DND-41 (cell line): ENCODE data around the gene HDAC7.

Experiments
- EZH2 ChIP-seq: IDR thresholded peaks from 3 replicates; pipeline ENCODE4 v1.6.1; 2012; ENCODE audit warnings: borderline replicate concordance, low read depth, mild to moderate bottlenecking, moderate library complexity, low read length, inconsistent platforms; ENCODE audit not compliant: severe bottlenecking
- TF ChIP-seq, protein P1 (sequence below): IDR thresholded peaks from 2 replicates; pipeline ENCODE4 v1.5.1; 2012; ENCODE audit warnings: borderline replicate concordance, low read length, moderate library complexity, mild to moderate bottlenecking; ENCODE audit not compliant: poor library complexity, severe bottlenecking; ENCODE audit errors: extremely low read depth

GRCh38 chr12:47820631-47821345 lies 1.1 kb upstream of the HDAC7 start:
- TF ChIP-seq, protein P1, sequence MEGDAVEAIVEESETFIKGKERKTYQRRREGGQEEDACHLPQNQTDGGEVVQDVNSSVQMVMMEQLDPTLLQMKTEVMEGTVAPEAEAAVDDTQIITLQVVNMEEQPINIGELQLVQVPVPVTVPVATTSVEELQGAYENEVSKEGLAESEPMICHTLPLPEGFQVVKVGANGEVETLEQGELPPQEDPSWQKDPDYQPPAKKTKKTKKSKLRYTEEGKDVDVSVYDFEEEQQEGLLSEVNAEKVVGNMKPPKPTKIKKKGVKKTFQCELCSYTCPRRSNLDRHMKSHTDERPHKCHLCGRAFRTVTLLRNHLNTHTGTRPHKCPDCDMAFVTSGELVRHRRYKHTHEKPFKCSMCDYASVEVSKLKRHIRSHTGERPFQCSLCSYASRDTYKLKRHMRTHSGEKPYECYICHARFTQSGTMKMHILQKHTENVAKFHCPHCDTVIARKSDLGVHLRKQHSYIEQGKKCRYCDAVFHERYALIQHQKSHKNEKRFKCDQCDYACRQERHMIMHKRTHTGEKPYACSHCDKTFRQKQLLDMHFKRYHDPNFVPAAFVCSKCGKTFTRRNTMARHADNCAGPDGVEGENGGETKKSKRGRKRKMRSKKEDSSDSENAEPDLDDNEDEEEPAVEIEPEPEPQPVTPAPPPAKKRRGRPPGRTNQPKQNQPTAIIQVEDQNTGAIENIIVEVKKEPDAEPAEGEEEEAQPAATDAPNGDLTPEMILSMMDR: no peak
- TF ChIP-seq EZH2: no peak
